Activated T-cell treated with anti-CD3 and anti-CD28 coated beads, Interleukin-2, amount 50 U/mL, for 24 hours (primary cell): Measurements from ENCODE around the gene PRR5.
"Not testable (repeated sequence)": the region's sequence is repeated elsewhere in the genome, so short reads cannot be mapped to it uniquely, and the experiment has no call there.

Experiments used
- DNase-seq: peaks from one replicate; pipeline ENCODE4 v3.0.0-alpha.2; 2020
- H3K27ac Mint-ChIP-seq: 2 replicates; pipeline ENCODE4 v1.8.0; 2020; ENCODE audit warnings: mild to moderate bottlenecking, mixed read lengths
- H3K27me3 Mint-ChIP-seq: 2 replicates; pipeline ENCODE4 v1.8.0; 2020; ENCODE audit warnings: mixed read lengths
- H3K36me3 Mint-ChIP-seq: 2 replicates; pipeline ENCODE4 v1.8.0; 2020; ENCODE audit warnings: low read depth, mixed read lengths
- H3K4me1 Mint-ChIP-seq: 2 replicates; pipeline ENCODE4 v1.8.0; 2020; ENCODE audit warnings: low read depth, mixed read lengths
- H3K4me3 Mint-ChIP-seq: 2 replicates; pipeline ENCODE4 v1.8.0; 2020; ENCODE audit warnings: mild to moderate bottlenecking, moderate library complexity, mixed read lengths
- H3K9me3 Mint-ChIP-seq: 2 replicates; pipeline ENCODE4 v1.8.0; 2020; ENCODE audit warnings: mixed read lengths

The PRR5 gene

DNA sequence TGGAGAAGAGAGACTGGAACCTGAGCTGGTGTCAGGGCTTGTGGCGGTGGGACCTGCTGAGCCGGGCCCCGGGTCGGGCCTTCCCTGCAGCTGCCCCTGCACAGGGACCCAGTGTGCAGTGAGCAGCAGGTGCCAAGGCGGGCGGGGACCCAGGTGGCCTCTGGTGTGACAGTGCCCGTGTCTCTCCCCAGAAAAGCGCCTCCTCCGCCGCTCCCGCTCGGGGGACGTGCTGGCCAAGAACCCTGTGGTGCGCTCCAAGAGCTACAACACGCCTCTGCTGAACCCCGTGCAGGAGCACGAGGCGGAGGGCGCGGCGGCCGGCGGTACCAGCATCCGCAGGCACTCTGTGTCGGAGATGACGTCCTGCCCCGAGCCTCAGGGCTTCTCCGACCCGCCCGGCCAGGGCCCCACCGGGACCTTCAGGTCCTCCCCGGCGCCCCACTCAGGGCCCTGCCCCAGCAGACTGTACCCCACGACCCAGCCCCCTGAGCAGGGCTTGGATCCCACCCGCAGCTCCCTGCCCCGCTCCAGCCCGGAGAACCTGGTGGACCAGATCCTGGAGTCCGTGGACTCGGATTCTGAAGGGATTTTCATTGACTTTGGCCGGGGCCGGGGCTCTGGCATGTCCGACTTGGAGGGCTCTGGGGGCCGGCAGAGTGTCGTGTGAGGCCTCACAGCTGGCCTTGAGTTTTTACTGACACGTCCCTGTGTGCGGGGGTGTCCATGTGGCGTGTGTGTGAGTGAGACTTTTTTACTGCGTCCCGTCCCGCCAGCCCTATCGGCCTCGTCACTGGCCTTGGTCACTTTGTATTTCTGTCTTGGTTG lies 34.8 kb downstream of the PRR5 start:
- Mint-ChIP-seq H3K4me1 (peaks cover 3% of the 10 kb centered on the region), H3K36me3 (peaks cover 12% of the 10 kb centered on the region), H3K4me3 (no peak overlapping the region), H3K27ac (no peak overlapping the region), H3K9me3 (no peaks in the 10 kb centered on the region), H3K27me3 (no peaks in the 10 kb centered on the region)
- DNase-seq = no peak

DNA sequence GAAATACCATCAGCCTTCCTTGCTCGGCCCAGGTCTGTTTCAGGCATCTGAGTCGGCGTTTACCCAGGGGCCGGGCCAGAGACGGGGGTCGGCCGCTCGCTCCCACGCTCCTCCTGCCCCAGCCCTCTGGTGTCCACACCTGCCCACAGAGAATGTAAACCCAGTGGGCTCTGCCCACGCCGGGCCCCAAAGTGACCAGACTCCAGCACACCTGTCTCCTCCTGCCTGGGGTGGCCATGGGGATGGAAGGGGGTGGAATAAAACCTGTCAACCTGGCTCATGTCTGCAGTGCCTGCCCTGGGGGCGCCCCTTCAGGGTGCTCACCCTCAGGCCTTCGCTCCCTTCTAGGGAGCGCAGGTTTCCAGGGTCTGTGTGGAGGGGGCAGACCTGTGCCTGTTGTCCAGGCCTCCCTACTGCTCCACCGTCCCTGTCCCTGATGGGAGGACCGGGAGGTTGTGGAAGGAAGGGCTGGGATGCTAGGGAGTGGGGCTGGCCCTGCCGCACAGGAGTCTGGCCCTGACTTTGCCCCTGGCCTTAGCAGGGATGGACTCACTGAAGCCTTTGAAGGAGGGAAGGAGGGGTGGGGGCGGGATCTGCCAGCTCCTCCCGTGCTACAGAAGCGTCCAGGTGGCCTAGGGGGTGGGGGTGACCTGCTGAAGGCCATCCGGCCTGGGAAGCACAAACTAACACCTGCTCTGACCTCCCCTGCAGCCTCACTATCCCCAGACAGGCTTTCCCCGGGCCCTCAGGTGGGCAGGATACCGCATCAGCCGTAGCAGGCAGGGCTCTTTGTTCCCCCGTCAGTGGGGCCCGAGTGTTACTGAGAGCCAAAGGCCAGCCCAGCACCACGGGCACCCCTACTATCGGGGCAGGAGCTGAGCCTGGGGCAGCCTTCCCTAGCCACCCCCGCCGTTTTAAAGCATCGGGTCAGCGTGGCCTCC lies 35.7 kb downstream of the PRR5 start:
- no peak for DNase-seq
- Mint-ChIP-seq H3K4me1 (peaks cover 3% of the 10 kb centered on the region), H3K4me3 (no peak overlapping the region), H3K27ac (no peak overlapping the region), H3K9me3 (no peaks in the 10 kb centered on the region), H3K36me3 (peaks cover 3% of the 10 kb centered on the region), H3K27me3 (no peaks in the 10 kb centered on the region)

DNA sequence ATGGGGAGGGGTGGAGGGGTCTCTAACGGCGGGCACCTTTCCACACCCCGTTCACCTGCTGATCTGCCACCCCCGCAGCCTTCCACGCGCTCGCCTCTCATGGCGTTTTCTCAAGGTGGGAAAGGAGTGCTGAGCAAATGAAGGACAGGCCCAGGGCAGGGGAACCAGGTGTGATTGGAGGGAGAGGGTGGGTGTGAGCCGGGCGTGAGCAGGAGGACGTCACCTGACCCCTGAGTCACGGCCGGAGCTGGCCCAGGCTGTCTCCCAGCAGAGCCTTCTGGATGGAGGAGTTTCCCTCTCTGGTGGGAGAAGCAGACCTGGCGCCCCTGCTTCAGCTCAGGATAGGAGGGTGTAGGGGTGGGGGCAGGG lies 36.3 kb downstream of the PRR5 start:
- Mint-ChIP-seq H3K36me3 (no peaks in the 10 kb centered on the region), H3K9me3 (no peaks in the 10 kb centered on the region), H3K27ac (no peak overlapping the region), H3K4me1 (peaks cover 3% of the 10 kb centered on the region), H3K27me3 (no peaks in the 10 kb centered on the region), H3K4me3 (no peak overlapping the region)
- DNase-seq = no peak

DNA sequence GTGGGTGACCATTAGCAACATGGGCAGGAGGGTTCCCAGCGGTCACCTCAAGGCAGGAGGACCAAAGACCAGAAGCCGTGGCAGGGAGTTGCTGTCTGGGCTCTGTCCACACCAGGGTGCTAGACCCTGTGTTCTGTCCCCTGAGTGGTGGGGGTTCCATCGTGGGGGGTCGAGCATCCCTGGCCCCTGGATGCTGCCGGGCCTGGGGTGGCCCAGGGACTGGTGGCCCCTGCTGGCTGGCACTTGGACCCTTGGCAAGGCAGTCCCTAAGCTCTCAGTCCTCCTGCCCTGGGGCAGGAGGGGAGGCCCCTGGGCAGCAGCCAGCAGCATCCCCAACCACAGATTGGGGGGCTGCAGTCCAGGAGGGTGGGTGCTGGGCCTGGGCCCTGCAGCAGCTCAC lies 37.0 kb downstream of the PRR5 start:
- Mint-ChIP-seq H3K9me3 (no peaks in the 10 kb centered on the region), H3K4me1 (peaks cover 3% of the 10 kb centered on the region), H3K27ac (no peak overlapping the region), H3K36me3 (no peaks in the 10 kb centered on the region), H3K4me3 (no peak overlapping the region), H3K27me3 (no peaks in the 10 kb centered on the region)
- DNase-seq = no peak

DNA sequence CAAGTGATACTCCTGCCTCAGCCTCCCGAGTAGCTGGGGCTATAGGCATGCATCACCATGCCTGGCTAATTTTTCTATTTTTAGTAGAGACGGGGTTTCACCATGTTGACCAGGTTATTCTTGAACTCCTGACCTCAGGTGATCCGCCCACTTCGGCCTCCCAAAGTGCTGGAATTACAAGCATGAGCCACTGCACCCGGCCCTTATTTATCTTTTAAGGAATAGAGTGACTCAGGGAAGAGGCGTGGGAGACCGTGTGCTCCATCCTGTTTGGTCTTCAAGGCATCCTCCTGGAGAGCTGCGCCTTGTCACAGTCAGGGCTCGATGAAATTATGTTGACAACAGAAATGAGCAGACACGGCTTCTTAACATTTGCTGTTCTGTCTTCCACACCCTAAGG lies 37.7 kb downstream of the PRR5 start:
- H3K27ac Mint-ChIP-seq, H3K36me3 Mint-ChIP-seq, H3K4me1 Mint-ChIP-seq, DNase-seq, H3K27me3 Mint-ChIP-seq, H3K9me3 Mint-ChIP-seq, H3K4me3 Mint-ChIP-seq: not testable (repeated sequence)

DNA sequence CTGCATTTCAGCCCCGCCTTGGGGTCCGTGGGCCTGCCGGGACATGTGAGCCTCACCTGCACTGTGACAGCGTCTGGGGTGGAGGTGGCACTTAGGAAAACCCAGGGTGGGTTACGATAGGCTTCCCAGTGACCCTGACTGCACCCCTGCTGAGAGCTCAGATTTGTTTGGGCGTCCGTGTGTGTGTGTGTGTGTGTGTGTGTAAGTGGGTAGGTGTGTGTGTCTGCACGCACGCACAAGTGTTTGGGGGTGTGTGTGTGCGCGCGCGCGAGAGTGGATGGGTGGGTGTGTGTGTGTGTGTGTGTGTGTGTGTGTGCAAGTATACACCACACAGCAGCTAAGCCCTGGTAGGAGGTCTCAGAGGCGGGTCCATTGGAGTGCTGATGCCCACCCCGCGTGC lies 38.3 kb downstream of the PRR5 start:
- Mint-ChIP-seq H3K36me3 (no peaks in the 10 kb centered on the region), H3K4me1 (peaks cover 3% of the 10 kb centered on the region), H3K4me3 (no peak overlapping the region), H3K27ac (peak overlapping the region; percentile 18), H3K27me3 (no peaks in the 10 kb centered on the region), H3K9me3 (no peaks in the 10 kb centered on the region)
- no peak for DNase-seq

DNA sequence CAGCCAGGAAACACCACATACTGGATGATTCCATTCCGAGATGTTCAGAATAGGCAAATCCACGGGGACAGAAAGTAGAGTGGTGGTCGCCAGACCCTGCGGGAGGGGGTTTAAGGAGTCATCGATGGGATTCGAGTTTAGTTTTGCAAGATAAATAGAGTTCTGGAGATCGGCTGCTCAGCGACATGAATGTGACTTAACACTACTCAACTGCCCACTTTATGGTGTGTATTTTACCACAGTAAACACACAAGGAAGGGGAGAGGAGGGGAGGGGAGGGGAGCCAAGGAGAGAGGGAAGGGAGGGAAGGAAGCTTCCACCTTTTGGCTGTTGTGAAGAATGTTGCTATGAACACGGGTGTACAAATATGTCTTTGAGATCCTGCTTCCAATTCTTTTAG lies 39.9 kb downstream of the PRR5 start:
- no peak for DNase-seq
- Mint-ChIP-seq H3K4me1 (no peaks in the 10 kb centered on the region), H3K27me3 (peaks cover 12% of the 10 kb centered on the region), H3K9me3 (no peaks in the 10 kb centered on the region), H3K36me3 (no peaks in the 10 kb centered on the region), H3K4me3 (no peak overlapping the region), H3K27ac (no peak overlapping the region)

DNA sequence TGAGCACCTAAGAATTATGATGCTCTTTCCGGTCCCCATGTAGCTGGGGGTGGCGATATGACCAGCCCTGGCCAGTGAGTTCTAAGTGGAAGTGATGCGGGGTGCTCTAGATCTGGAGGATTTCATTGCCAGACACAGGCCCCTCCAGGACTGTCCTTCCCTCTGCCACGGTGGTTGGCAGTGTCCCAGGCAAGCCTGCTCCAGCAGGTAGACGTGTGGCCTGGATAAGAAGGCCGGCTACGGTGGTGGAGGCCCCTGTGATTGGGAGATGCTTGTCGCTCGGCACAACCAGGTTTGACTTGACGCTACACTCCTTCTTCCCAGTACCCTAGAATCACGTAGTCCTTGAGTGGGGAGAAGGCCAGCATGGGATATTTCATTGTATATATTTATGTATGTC lies 41.2 kb downstream of the PRR5 start:
- no peaks in the 10 kb centered on the region for H3K9me3 Mint-ChIP-seq
- H3K4me3 Mint-ChIP-seq = no peak overlapping the region
- H3K4me1 Mint-ChIP-seq = no peaks in the 10 kb centered on the region
- no peaks in the 10 kb centered on the region for H3K36me3 Mint-ChIP-seq
- no peak for DNase-seq
- no peak overlapping the region for H3K27ac Mint-ChIP-seq
- peaks cover 17% of the 10 kb centered on the region for H3K27me3 Mint-ChIP-seq

DNA sequence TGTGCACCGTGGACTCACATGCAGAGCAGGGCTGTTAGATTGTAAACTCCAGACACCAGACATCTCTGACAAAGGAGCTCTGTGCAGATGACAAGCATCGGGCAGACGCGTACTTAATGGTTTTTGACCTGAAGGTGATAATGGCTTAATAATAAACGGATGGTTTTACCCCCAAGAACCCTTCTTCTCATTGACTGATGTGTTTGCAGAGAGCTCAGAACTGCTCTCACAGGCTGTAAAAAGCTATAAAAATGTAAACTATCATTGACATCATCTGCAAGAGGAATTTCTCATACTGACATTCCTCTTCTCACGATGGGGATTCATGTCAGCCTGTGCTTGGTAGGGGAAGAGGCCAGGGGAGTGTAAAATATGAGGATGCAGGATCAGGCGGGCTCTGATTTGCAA lies 41.8 kb downstream of the PRR5 start:
- no peak for DNase-seq
- Mint-ChIP-seq H3K27me3 (peaks cover 21% of the 10 kb centered on the region), H3K9me3 (no peaks in the 10 kb centered on the region), H3K27ac (no peak overlapping the region), H3K36me3 (no peaks in the 10 kb centered on the region), H3K4me1 (no peaks in the 10 kb centered on the region), H3K4me3 (no peak overlapping the region)

DNA sequence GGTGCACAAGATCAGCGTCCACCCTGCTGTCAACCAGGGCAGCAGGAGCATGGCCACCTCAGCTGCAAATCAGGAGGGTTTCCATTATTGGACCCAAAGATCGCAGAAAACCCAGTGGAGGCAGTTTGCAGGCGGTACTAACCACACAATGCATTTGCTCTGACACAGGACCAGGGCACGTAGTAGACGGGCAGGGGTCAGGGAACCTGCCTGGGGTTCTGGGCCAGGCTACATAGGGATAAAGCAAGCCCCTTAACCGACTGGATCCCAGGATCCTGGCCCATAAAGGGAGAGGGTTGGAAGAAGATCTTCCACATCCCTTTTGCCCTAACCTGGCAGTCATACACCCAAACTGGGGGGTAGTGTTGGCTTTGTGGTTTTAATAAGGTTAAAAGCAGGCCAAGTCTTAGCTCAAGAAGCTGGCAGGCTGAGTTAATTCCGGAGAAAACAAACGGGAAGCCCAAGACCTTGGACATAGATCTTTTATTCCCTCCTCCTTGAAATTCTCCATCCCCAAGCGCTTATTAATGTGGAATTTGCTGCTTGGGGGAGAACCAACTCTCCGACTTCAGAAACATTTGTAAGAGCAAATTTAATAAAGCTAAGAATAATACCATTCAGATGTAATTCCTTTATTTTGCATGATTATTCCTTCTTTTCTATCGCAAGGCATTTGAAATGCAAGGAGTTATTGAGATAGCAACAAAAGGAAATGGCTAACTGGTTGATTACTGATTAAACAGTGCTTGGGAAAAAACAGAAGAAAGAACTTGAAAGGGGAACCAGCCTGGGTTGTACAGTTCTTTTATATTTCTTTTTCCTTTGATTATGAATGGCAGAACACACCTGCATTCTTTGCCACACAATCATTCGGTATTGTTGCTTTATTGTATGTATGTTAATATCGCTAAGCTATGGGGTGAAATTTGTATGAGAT lies 44.1 kb downstream of the PRR5 start:
- no peak for DNase-seq
- no peaks in the 10 kb centered on the region for H3K4me1 Mint-ChIP-seq
- H3K4me3 Mint-ChIP-seq = no peak overlapping the region
- H3K27ac Mint-ChIP-seq = no peak overlapping the region
- H3K9me3 Mint-ChIP-seq = no peaks in the 10 kb centered on the region
- H3K27me3 Mint-ChIP-seq = peaks cover 34% of the 10 kb centered on the region
- H3K36me3 Mint-ChIP-seq = no peaks in the 10 kb centered on the region

DNA sequence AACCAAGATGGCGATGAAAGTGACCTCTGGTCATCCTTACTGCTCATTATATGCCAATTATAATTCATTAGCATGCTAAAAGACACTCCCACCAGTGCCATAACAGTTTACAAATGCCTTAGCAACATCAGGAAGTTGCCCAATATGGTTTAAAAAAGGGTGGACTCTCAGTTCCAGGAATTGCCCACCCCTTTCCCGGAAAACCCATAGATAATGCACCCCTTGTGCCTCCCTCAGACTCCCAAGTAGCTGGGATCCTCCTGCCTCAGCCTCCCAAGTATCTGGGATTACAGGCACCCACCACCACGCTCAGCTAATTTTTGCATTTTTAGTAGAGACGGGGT lies 45.8 kb downstream of the PRR5 start:
- not testable (repeated sequence) for DNase-seq, H3K9me3 Mint-ChIP-seq, H3K36me3 Mint-ChIP-seq, H3K4me1 Mint-ChIP-seq, H3K27ac Mint-ChIP-seq, H3K4me3 Mint-ChIP-seq
- peaks cover 43% of the 10 kb centered on the region for H3K27me3 Mint-ChIP-seq

DNA sequence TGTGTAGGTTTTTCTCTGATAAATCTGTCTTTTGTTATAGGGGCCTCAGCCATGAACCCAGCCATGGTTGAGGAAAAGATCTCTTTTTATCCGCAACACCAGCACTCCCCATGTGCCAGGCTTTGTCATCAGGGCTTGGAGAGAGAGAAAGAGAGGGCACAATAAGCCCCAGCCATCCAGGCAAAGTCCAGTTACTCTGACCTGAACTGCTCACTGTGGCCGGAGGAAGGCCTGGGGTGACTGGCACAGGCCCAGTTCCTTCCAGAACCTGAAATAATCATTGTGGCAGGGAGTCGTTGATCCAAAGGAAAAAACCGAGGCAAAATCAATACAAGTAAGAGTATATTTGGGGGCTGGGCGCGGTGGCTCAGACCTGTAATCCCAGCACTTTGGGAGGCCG lies 46.5 kb downstream of the PRR5 start:
- Mint-ChIP-seq H3K36me3 (no peaks in the 10 kb centered on the region), H3K27me3 (peaks cover 51% of the 10 kb centered on the region), H3K4me1 (peaks cover 5% of the 10 kb centered on the region), H3K4me3 (no peak overlapping the region), H3K9me3 (no peaks in the 10 kb centered on the region), H3K27ac (no peak overlapping the region)
- DNase-seq = no peak

DNA sequence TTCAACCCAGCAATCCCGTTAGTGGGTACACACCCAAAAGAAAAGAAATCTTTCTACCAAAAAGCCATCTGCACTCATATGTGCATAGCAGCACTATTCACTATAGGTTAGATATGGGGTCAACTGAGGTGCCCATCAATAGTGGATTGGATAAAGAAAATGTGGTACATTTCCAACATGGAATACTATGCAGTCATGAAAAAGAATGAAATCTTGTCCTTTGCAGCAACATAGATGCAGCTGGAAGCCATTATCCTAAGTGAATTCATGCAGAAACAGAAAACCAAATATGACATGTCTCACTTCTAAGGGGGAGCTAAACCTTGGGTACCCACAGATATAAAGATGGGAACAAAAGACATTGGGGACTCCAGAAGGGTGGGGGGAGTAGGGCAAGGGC lies 48.5 kb downstream of the PRR5 start:
- Mint-ChIP-seq H3K27ac (no peak overlapping the region), H3K27me3 (peaks cover 70% of the 10 kb centered on the region)
- DNase-seq = no peak

More for the DNA sequence above, 48.5 kb downstream of the PRR5 start:
- Mint-ChIP-seq H3K4me1 (peaks cover 5% of the 10 kb centered on the region), H3K9me3 (no peaks in the 10 kb centered on the region), H3K4me3 (no peak overlapping the region), H3K36me3 (no peaks in the 10 kb centered on the region)
